Placental pericyte (primary cell): Measurements from ENCODE around the gene RUNDC3A. TPM values are rescaled to one million over a fixed set of nuclear protein-coding genes. Genes with fewer than 3 reads are reported as not detected.

Source experiments
- small RNA-seq: library from RNA; depleted of rRNA; stranded (forward); fragments of <200 nt; gene quantifications from one replicate; pipeline ENCODE3, GENCODE V24; 2012; ENCODE audit warnings: low replicate concordance
- total RNA-seq: library from RNA; depleted of rRNA; stranded (reverse); fragments of >200 nt; gene quantifications from 2 replicates; pipeline ENCODE4 v1.2.3, GENCODE V29; 2012

The RUNDC3A gene
- total RNA-seq = 0.22 TPM in 1 of 2 replicates, not detected in the other

DNA sequence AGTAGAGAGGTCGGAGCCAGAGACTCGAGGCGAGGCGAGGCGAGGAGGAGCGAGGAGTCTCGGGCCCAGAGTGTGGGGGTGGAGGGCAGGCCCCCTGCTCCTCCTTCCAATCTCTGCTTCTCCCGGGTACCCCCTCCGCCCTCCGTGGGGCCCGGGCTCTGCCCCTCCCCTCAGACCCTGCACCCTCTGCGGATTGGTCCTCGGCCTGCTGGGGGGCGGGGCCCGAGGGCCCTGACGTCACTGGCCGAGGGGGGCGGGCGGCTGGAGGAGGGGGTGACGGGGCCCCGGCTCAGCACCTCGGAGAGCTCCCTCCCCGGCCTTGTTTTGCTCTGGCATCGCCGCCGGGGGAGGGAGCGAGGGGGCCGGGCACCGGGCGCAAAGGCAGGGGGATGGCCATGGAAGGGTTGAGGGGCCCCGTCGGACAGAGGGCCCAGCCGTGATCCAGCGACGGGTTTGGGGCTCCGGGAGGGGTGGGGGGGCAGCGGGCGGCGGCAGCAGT, at the start of gene RUNDC3A:
Gene RUNDC3A, plus strand, starts transcription at position 282 of the 499 bp plus-strand sequence. CDS start 232 bp downstream, outside the sequence.

DNA sequence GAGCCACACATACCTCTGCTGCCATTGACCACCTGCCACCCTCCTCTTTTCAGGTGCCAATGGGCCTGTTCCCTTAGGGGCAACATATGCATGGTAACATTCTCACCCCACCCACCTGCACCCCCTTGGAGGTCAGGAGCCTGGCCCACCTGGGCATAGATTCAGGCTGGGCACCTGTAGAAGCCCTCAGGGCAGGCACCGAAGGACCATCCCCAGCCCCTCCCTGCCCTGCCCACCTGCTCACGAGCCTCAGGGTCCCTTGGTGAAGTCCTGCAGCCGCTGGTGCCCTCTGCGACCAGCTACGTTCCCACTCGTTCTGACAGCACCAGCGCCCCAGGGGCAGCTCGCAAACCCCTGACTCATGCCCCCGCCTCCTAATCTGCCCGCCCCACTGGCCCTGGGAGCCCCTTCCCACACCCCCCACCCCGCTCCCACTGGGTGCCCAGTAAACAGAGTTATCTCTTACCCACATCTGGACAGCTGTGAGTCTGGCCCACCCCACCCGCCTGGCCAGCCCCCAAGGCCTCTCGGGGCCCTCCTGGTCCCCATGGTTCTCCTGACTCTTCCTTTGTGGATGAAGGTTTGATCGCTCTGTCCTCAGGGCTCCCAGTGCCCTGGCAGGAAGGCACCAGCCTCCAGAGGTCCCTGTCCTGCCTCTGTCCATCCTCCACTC, 40.4 kb upstream of the RUNDC3A start, which contains the start of gene SLC4A1:
Gene SLC4A1, minus strand, starts transcription at position 318 of the 673 bp plus-strand sequence. CDS start 5,269 bp downstream, outside the sequence.

DNA sequence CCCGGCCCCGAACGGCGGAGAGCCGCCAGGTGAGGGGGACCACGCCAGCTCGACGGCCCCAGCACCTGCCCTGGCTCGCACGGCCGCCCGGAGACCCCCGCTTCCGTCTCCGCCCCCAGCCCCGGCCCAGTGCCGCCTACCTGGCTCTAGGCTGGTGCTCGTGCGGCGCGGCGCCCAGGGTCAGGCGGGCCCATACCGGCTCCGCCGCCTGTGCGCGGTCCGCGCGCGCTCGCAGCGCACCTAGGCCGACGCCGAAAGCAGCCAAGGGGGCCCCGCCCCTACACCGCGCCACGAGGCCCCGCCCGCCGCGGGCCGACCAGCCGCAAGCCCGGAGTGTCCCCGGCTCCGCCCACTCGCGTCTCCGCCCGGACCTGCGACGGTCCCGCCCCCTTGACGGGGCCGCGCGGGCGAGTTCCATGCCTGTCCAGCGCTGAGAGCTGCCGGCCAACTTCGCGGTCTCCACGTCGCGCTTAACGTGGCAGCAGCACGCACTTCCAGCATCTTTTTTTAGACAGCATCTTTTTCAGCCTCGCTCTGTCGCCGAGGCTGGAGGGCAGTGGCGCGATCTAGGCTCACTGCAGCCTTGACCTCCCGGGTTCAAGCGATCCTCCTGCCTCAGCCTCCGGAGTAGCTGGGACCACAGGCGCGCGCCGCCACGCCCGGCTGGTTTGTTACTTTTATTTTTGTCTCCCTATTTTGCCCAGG, 16.3 kb downstream of the RUNDC3A start, which contains the start of gene SLC25A39:
Gene SLC25A39, minus strand, starts transcription at position 253 of the 705 bp plus-strand sequence. CDS start 1,261 bp downstream, outside the sequence.

DNA sequence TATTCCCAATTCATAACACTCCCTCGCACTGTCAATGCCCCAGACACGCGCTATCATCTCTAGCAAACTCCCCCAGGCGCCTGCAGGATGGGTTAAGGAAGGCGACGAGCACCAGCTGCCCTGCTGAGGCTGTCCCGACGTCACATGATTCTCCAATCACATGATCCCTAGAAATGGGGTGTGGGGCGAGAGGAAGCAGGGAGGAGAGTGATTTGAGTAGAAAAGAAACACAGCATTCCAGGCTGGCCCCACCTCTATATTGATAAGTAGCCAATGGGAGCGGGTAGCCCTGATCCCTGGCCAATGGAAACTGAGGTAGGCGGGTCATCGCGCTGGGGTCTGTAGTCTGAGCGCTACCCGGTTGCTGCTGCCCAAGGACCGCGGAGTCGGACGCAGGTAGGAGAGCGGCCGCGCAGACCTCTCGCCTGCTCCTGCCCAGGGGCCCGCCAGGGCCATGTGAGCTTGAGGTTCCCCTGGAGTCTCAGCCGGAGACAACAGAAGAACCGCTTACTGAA, 36.6 kb downstream of the RUNDC3A start, which contains the start of gene GRN:
Gene GRN, plus strand, starts transcription at position 364 of the 515 bp plus-strand sequence. CDS start 3,863 bp downstream, outside the sequence.

DNA sequence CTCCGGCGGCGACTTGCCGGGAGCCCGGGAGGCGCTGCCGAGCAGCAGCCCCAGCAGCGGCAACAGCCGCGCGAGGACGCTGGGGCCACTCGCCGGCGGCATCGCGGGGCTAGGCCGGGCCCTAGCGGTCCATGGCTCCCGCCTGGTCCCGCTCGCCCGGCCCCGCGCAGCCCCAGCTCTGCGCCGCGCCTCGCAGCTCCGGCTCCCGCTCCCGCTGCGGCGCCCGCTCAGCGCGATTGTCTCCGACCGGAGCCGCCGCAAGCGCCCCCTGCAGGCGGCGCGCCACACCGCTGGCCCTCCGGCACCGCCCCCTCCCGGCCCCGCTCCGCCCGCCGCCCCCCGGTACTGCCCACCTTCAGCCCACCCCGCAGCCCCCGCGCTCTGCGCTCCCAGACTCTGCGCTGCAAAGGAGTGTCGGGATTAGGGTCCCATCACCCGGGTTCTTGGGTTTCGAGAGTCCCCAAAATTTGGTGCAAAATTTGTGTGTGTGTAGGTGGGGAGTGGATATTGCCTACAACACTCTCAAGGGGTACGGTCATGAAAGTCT, 55.3 kb downstream of the RUNDC3A start, which contains the start of gene FAM171A2:
Gene FAM171A2, minus strand, starts transcription at position 241 of the 547 bp plus-strand sequence. Its CDS starts 139 bp downstream, at position 102.

Small RNAs within 50 kb of the gene (small RNA-seq; reads per million reads assigned to genes)
- gene RF00012 (not detected), gene RN7SL507P (not detected), gene RNU6-453P (not detected)

Other genes starting within 250 kb of the RUNDC3A start
- gene LSM12, start 241.9 kb upstream of the RUNDC3A start, total RNA-seq = 40.5 and 82.8 TPM in 2 replicates
- 32.8 and 33.7 TPM in 2 replicates for gene G6PC3, start 237.9 kb upstream of the RUNDC3A start, total RNA-seq
- gene HDAC5, start 185.0 kb upstream of the RUNDC3A start, total RNA-seq = 58.9 and 66.4 TPM in 2 replicates
- 0.66 and 12.2 TPM in 2 replicates for gene HROB, start 166.7 kb upstream of the RUNDC3A start, total RNA-seq
- gene ASB16, start 137.9 kb upstream of the RUNDC3A start, total RNA-seq = 0.88 TPM in 1 of 2 replicates, not detected in the other
- gene TMUB2, start 121.6 kb upstream of the RUNDC3A start, total RNA-seq = 27.5 and 31.3 TPM in 2 replicates
- gene ATXN7L3, start 108.7 kb upstream of the RUNDC3A start, total RNA-seq = 43.5 and 65.1 TPM in 2 replicates
- gene UBTF, start 88.9 kb upstream of the RUNDC3A start, total RNA-seq = 48.4 and 49.2 TPM in 2 replicates
- gene SLC4A1, start 40.5 kb upstream of the RUNDC3A start, total RNA-seq = not detected in 2 replicates
- gene SLC25A39, start 16.2 kb downstream of the RUNDC3A start, total RNA-seq = 88.2 and 89.6 TPM in 2 replicates
- gene GRN, start 36.7 kb downstream of the RUNDC3A start, total RNA-seq = 170 and 678 TPM in 2 replicates
- gene FAM171A2, start 55.3 kb downstream of the RUNDC3A start, total RNA-seq = 2.2 and 3.4 TPM in 2 replicates
- under 0.01 and 0.66 TPM in 2 replicates for gene ITGA2B, start 81.0 kb downstream of the RUNDC3A start, total RNA-seq
- gene GPATCH8, start 194.8 kb downstream of the RUNDC3A start, total RNA-seq = 22.8 and 28.9 TPM in 2 replicates
- gene FZD2, start 248.9 kb downstream of the RUNDC3A start, total RNA-seq = 26.1 and 34.4 TPM in 2 replicates